H1 (cell line): Measurements from ENCODE around the gene RAP1GDS1. TPM values are rescaled to one million over a fixed set of nuclear protein-coding genes. Genes with fewer than 3 reads are reported as not detected.

Source experiments
- CTBP2 ChIP-seq: IDR thresholded peaks from 2 replicates; pipeline ENCODE4 v1.7.0; 2011; ENCODE audit warnings: borderline replicate concordance, mild to moderate bottlenecking, moderate library complexity, mixed read lengths, low read length; ENCODE audit not compliant: insufficient read depth, insufficient read length
- polyA plus RNA-seq, 7 experiments: library from polyadenylated mRNA; depleted of rRNA in 3 of 7; stranded (reverse) in 5 of 7; unstranded in 2 of 7; fragments of >200 nt in 5 of 7; fragments of 200-250 nt in 2 of 7; gene quantifications; 1 replicate in 5 of 7; 2 replicates in 1 of 7; 4 replicates in 1 of 7; pipeline versions ENCODE4 v1.2.1 to v1.2.3, GENCODE V29; 2011 to 2013; ENCODE audit warnings: missing spikeins in 2 of 7, mixed read lengths in 2 of 7
- total RNA-seq: library from RNA; stranded (reverse); fragmentation: NEBNext Ultra II Directional; extraction: Animal tissue kit (Norgen Biotek cat#: 25700); gene quantifications from 2 replicates; pipeline ENCODE4 v1.2.1, GENCODE V29; 2021

The RAP1GDS1 gene
- total and polyA plus RNA-seq, 2 of the 8 experiments (the other 6 are each of a cell fraction or from before 2014, with no cell fraction given) = 12.8 to 31.9 TPM

DNA sequence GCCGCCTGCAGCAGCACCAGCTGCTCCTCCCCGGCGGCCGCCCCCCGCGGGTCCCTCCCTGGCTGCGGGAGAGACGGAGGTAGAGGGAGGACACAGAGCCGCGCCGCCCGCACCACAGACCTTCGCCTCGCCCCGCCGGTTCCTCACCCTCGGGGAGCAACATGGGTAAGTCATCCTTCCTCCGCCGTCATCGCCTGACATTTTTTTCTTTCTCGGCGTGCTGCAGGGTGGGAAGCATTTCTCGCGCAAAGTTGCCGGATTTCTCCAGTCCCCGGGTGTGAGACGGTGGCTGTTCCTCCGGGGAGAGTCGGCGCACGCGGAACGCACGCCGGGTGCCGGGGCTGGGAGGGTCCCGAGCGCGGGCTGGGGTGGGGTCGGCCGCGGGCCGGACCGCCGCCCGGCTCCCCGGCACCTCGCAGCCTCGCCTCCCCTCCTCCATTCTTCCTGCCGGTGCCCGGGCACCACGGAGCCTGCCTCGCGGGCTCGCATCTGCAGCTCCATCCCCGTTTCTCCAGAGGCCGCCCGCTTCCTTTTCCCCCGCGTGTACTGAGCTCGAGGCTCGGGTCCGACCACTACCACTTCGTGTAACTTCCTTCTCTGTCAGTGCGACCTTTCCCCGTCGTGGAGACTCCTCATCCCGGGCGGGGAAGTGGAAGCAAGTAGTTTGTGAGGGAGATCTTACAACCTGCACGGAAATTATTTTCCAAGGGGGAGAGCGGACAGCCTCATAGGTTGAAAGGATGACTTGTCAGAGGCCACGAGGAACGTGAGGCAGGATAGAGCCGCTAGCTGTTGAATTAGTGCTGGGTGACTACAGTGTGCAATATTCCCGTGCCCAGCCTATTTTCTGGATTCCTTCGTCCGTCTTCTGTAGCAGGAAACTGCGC, 464 bp downstream of the RAP1GDS1 start (continued):
- TF ChIP-seq CTBP2 = no peak
